Endothelial cell of hepatic sinusoid (primary cell): Measurements from ENCODE around the gene FAM163A.
"Not testable (repeated sequence)": the region's sequence is repeated elsewhere in the genome, so short reads cannot be mapped to it uniquely, and the experiment has no call there.

ENCODE experiments used
- in situ Hi-C: cut with HindIII; loops from 2 replicates; pipeline ENCODE4 v1.10.0; 2017; ENCODE audit warnings: low sequenced_read_pairs

FAM163A gene

GRCh38 chr1:179831852-179832699 is 89.0 kb downstream of the FAM163A start:
- in situ Hi-C loops, result no loop called here

DNA sequence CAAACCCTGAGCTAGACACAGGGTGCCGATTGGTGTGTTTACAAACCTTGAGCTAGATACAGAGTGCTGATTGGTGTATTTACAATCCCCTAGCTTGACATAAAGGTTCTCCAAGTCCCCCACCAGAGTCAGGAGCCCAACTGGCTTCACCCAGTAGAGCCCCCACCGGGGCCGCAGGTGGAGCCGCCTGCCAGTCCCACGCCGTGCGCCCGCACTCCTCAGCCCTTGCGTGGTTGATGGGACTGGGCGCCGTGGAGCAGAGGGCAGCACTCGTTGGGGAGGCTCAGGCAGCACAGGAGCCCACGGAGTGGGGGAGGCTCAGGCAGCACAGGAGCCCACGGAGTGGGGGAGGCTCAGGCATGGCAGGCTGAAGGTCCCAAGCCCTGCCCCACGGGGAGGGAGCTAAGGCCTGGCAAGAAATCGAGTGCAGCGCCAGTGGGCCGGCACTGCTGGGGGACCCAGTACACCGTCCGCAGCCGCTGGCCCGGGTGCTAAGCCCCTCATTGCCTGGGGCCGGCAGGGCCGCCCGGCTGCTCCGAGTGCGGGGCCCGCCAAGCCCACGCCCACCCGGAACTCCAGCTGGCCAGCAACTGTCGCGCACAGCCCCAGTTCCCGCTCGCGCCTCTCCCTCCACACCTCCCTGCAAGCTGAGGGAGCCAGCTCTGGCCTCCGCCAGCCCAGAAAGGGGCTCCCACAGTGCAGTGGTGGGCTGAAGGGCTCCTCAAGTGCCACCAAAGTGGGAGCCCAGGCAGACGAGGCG is 93.8 kb downstream of the FAM163A start:
- in situ Hi-C loops, result not testable (repeated sequence)

DNA sequence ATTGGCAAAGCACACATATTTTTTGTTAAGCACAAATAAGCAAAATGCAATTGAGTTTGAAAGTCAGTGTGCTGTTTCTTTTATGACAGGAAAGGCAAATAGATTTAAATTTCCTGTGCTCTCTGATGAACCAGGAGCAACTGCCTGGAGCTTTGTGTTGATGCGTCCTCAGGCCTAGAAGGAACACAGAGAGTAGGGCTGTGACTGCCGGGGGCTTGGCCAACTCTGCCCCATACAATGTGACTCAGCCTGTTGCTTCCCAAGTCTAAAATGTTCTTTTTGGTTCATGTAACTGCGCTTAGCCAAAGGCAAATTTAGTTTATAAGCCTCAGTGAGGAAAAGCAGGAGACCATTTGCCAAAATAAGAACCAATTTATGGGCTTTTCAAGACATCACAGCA is 97.0 kb downstream of the FAM163A start:
- in situ Hi-C loops, result no loop called here

- in situ Hi-C loops, result no loop called here
These were observed 105.1 kb downstream of the FAM163A start for GRCh38 chr1:179848233-179848632.

GRCh38 chr1:179853102-179853501 is 110.0 kb downstream of the FAM163A start:
- in situ Hi-C loops, result loop anchor here (25.0 kb wide), 1 partner anchor 334 kb away; no protein-coding TSS in a partner anchor

- in situ Hi-C loops, result loop anchor here (25.0 kb wide), 1 partner anchor 331 kb away; no protein-coding TSS in a partner anchor
These were observed 112.7 kb downstream of the FAM163A start for GRCh38 chr1:179855831-179856230.

DNA sequence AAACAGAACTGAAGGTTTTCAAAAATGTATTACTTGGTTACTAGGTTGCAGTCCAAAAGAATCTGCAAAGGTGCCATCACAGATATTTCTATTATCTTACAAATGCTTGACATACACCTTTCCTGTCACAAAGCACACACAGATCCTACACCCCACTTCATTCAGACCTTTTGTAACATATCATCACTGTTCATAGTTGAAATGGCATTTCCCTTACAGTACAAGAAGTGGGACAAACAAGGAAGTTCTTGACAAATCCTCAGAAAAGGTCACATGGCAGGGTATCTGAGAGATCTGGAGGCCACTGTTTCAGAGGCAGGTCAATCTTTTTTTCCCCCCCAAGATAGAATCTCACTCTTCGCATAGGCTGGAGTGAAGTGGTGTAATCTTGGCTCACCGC is 113.2 kb downstream of the FAM163A start:
- in situ Hi-C loops, result loop anchor here (25.0 kb wide), 1 partner anchor 331 kb away; no protein-coding TSS in a partner anchor

DNA sequence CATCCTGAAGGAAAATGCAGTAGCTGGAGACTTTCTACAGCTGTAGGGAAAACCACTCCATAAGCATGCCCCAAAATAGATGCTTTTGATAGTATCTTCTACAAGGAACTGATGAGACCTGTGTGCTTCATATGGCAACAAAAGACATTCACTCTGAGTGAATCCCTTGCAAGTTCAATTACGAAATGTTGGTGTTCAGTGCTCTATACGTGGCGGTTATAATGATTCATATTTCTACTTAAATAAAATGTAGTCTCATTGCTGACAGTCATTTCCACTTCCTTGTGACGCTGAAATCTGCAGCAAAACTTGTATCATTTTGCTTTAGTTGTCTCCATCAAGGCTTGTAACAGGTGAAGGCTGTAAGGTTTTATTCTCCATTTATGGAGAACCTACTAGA is 113.9 kb downstream of the FAM163A start:
- in situ Hi-C loops, result loop anchor here (25.0 kb wide), 1 partner anchor 330 kb away; no protein-coding TSS in a partner anchor

DNA sequence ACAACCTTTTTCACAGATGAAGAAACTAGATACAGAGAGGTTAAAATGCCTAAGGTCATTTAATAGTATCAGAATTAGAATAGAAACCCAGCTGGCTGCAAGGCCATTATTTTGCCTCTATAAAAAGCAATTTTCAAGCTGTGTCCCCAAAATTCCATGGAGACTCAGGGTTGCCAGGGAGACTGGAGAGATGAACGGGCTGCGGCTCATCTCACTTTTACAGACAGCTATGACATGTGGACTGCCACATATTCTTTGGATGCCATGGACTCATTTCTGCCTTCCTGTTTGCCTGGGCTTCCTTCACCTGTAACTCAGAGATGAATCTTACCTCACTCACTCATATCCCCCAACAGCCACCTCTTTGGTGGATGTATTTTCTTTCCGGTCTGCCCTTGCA is 117.6 kb downstream of the FAM163A start:
- in situ Hi-C loops, result loop anchor here (25.0 kb wide), 1 partner anchor 327 kb away; no protein-coding TSS in a partner anchor

DNA sequence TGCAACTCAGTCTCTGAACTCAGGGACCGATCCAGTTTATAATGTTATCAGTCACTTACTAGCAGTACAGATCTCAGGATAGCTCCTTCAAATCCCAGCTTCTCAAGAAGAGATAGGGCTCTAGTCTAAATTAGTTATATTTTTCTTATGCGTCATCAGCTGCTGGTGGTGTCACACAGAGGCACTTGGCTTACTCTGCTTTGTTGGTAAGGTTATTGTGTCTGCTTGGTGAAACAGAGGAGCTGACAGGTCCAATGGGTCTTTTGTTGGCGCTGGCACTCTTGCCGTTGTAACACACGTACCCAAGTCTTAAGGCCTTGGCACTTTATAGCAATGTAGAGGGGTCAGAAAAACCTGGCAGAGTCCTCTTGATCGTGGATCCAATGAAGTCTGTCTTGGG is 122.3 kb downstream of the FAM163A start:
- in situ Hi-C loops, result loop anchor here (25.0 kb wide), 1 partner anchor 322 kb away; no protein-coding TSS in a partner anchor
